Suprapubic skin (tissue), 4 donors: Measurements from ENCODE around the gene FEZ2. TPM values are rescaled to one million over a fixed set of nuclear protein-coding genes. Genes with fewer than 3 reads are reported as not detected.
A peak's percentile ranks its signal among the peaks of the same experiment; 100 is the strongest.

Experiments
- DNase-seq, 2 donors: peaks; one replicate each; pipeline ENCODE4 v3.0.0-alpha.2; 2019; ENCODE audit warnings: low spot score in 2 of 2
- H3K27ac ChIP-seq: fragments of 200-600 bp; sonication (generic); one replicate; pipeline ENCODE4 v1.5.1; 2019
- H3K27me3 ChIP-seq: fragments of 200-600 bp; sonication (generic); one replicate; pipeline ENCODE4 v1.5.1; 2019
- H3K36me3 ChIP-seq: fragments of 200-600 bp; sonication (generic); one replicate; pipeline ENCODE4 v1.5.1; 2019
- H3K4me1 ChIP-seq: fragments of 200-600 bp; sonication (generic); one replicate; pipeline ENCODE4 v1.5.1; 2019
- H3K4me3 ChIP-seq: fragments of 200-600 bp; sonication (generic); one replicate; pipeline ENCODE4 v1.5.1; 2019; ENCODE audit warnings: mild to moderate bottlenecking
- H3K9me3 ChIP-seq: fragments of 200-600 bp; sonication (generic); one replicate; pipeline ENCODE4 v1.5.1; 2019
- CTCF ChIP-seq, 2 donors: fragments of 200-600 bp in 1 of 2; fragments of 450-650 bp in 1 of 2; sonication (generic) in 1 of 2; IDR thresholded peaks; one replicate each; pipeline ENCODE4 v1.5.1; 2016 to 2019; ENCODE audit warnings: antibody characterized with exemption in 2 of 2, mild to moderate bottlenecking in 1 of 2, moderate library complexity in 1 of 2
- EP300 ChIP-seq: sonication (generic); formaldehyde crosslinking; IDR thresholded peaks from one replicate; pipeline ENCODE4 v1.6.1; 2017; ENCODE audit warnings: antibody characterized with exemption
- POLR2A ChIP-seq, 2 donors: fragments of 450-650 bp; IDR thresholded peaks; one replicate each; pipeline ENCODE4 v1.6.1; 2017; ENCODE audit warnings: antibody characterized with exemption in 2 of 2, mild to moderate bottlenecking in 2 of 2, moderate library complexity in 2 of 2
- POLR2AphosphoS5 ChIP-seq, 3 donors: sonication (generic); formaldehyde crosslinking; IDR thresholded peaks; one replicate each; pipeline ENCODE4 v1.6.1; 2017; ENCODE audit warnings: antibody characterized with exemption in 3 of 3
- WGBS: methylation state at CpG from one replicate; pipeline ENCODE4 v1.1.5; 2018; 5-methylcytosine and 5-hydroxymethylcytosine counted together
- total RNA-seq, 4 donors: library from RNA; depleted of rRNA; stranded (reverse); fragments of >200 nt; gene quantifications; one replicate each; pipeline ENCODE4 v1.1.0, GENCODE V29; 2016

FEZ2 gene
- total RNA-seq, 4 donors from 2014 or later, result 15.2 to 25.1 (median 17.7) TPM

DNA sequence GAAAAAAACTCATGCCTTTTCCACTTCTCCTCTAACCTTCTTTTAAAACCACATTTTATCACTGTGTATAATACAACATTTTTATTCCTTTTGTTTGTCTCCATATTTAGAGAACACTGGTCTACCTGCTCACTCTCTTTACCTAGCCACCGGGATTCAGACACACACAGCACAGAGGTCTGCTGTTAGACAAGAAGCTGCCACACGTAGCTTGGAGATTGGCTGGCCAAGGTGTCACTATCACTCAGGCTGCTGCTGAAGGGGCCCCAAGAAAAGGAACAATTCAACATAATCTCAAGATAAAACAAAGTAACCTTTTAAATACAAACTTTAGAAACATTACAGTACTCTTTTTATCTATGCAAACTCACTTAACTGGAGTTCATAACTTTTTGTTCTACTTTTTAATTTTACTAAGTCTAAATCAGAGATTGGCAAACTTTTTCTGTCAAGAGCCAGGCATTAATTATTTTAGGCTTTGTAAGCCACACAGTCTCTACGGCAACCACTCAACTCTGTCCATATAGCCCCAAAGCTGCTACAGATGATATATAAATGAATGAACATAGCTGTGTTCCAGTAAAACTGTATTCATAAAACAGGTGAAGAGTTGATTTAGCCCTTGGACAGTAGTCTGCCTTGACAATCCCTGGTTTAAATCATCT is 25.8 kb downstream of the FEZ2 start:
- WGBS, result 79% methylated on average over 3 of the region's 3 CpGs
- DNase-seq, result no peak
- Histone ChIP-seq H3K4me3 (no peak overlapping the region), H3K27me3 (no peaks in the 10 kb centered on the region), H3K4me1 (no peaks in the 10 kb centered on the region), H3K9me3 (no peaks in the 10 kb centered on the region), H3K36me3 (peaks cover 31% of the 10 kb centered on the region), H3K27ac (no peak overlapping the region)
- TF ChIP-seq POLR2A (IDR thresholded peaks at IDR 0.05) (no peak), EP300 (no peak), CTCF (IDR thresholded peaks at IDR 0.05) (no peak), POLR2AphosphoS5 (IDR thresholded peaks at IDR 0.05) (no peak)

GRCh38 chr2:36570416-36570815 is 27.6 kb downstream of the FEZ2 start:
- Histone ChIP-seq H3K4me1 (no peaks in the 10 kb centered on the region), H3K27ac (no peak overlapping the region), H3K9me3 (no peaks in the 10 kb centered on the region), H3K27me3 (no peaks in the 10 kb centered on the region), H3K36me3 (peaks cover 29% of the 10 kb centered on the region), H3K4me3 (no peak overlapping the region)
- WGBS, result 90% methylated on average over 1 of the region's 1 CpG
- TF ChIP-seq CTCF (IDR thresholded peaks at IDR 0.05), result no peak
- no peak for TF ChIP-seq POLR2AphosphoS5 (IDR thresholded peaks at IDR 0.05)
- TF ChIP-seq EP300, result no peak
- no peak for TF ChIP-seq POLR2A (IDR thresholded peaks at IDR 0.05)
- DNase-seq, result no peak

- Histone ChIP-seq H3K9me3 (no peaks in the 10 kb centered on the region), H3K36me3 (peaks cover 25% of the 10 kb centered on the region), H3K27ac (peak overlapping the region; percentile 14), H3K27me3 (no peaks in the 10 kb centered on the region), H3K4me1 (peaks cover under 1% of the 10 kb centered on the region), H3K4me3 (no peak overlapping the region)
- TF ChIP-seq POLR2A (IDR thresholded peaks at IDR 0.05), result no peak
- TF ChIP-seq EP300, result no peak
- no peak for TF ChIP-seq POLR2AphosphoS5 (IDR thresholded peaks at IDR 0.05)
- no peak for TF ChIP-seq CTCF (IDR thresholded peaks at IDR 0.05)
- 81% methylated on average over 3 of the region's 3 CpGs for WGBS
- no peak for DNase-seq
Measured at GRCh38 chr2:36569267-36569856, 28.6 kb downstream of the FEZ2 start.

DNA sequence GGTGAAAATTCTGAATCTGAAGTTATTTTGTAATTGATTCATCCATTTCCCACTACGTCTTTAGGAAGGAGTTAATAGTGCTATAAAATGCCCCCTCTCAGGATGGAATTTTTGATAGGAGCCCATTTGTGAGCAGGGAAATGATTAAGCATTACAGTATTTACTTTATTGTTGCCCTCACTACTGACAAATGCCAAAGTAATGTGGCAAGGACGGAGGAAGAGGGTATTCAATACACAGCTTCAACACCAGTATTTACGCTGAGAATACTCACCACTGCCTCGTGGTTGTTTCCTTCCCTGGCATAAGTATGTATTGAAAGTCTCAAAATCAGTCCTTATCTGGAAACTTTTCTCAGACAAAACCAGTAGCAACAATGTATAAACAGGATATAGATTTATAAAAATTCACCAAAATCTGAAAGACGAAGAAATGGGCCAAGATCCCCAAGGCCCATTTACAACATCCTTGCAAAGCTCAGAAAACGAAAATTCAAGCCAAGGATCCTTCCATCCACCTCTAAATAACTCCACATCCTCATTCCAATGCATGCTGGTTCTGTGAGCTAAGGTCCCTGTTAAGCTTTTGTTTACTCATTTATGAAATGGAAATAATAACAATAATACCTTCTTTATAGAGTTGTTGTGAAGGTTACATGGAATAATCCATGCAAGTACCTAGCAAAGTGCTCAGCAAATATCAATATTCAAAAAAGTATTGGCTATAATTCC is 29.3 kb downstream of the FEZ2 start:
- no peak overlapping the region for H3K27ac ChIP-seq
- 83% methylated on average over 6 of the region's 6 CpGs for WGBS
- no peak overlapping the region for H3K4me3 ChIP-seq

More for the DNA sequence above, 29.3 kb downstream of the FEZ2 start:
- peaks cover 3% of the 10 kb centered on the region for H3K4me1 ChIP-seq
- no peak for DNase-seq
- peaks cover 22% of the 10 kb centered on the region for H3K36me3 ChIP-seq
- no peaks in the 10 kb centered on the region for H3K27me3 ChIP-seq
- TF ChIP-seq POLR2A (IDR thresholded peaks at IDR 0.05) (no peak), EP300 (no peak), CTCF (IDR thresholded peaks at IDR 0.05) (no peak), POLR2AphosphoS5 (IDR thresholded peaks at IDR 0.05) (no peak)
- no peaks in the 10 kb centered on the region for H3K9me3 ChIP-seq
